ENCODE results near the gene D2HGDH.
A peak's percentile ranks its signal among the peaks of the same experiment; 100 is the strongest.

The D2HGDH gene

DNA sequence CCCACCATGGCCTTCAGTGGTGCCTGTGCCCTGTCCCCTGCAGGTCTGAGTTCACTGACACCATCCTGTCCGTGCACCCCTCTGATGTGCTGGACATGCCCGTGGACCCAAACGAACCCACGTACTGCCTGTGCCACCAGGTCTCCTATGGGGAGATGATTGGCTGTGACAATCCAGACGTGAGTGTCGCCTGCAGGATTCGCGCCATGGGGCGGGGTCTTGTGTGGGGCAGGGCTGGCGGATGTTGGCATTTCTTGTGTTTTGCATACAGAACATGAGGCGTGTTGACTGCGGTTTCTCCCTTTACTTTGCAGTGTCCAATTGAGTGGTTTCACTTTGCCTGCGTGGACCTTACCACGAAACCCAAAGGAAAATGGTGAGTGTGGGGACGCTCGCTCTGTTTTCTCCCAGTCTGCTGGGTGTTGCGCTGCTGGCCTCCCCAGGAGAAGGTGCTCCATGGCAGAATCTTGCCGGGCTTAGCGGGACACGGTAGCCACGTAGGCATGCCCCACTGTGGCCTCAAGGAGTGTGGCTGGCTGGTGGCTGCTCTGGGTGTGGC, 11.5 kb upstream of the D2HGDH start:
- ChIA-PET CTCF (no interaction called here), POLR2A (no interaction called here)
- no peak for TF ChIP-seq FOXA1 (IDR thresholded peaks at IDR 0.05)
- no peak for TF ChIP-seq TARDBP (IDR thresholded peaks at IDR 0.05)
- TF ChIP-seq, protein P1, sequence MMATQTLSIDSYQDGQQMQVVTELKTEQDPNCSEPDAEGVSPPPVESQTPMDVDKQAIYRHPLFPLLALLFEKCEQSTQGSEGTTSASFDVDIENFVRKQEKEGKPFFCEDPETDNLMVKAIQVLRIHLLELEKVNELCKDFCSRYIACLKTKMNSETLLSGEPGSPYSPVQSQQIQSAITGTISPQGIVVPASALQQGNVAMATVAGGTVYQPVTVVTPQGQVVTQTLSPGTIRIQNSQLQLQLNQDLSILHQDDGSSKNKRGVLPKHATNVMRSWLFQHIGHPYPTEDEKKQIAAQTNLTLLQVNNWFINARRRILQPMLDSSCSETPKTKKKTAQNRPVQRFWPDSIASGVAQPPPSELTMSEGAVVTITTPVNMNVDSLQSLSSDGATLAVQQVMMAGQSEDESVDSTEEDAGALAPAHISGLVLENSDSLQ (IDR thresholded peaks at IDR 0.05) = no peak
- TF ChIP-seq ELF4 (IDR thresholded peaks at IDR 0.05) = no peak
- no peak for TF ChIP-seq BHLHE40 (IDR thresholded peaks at IDR 0.05; ENCODE audit: borderline replicate concordance)
- DNase-seq (ENCODE audit: extremely low spot score) = no peak

DNA sequence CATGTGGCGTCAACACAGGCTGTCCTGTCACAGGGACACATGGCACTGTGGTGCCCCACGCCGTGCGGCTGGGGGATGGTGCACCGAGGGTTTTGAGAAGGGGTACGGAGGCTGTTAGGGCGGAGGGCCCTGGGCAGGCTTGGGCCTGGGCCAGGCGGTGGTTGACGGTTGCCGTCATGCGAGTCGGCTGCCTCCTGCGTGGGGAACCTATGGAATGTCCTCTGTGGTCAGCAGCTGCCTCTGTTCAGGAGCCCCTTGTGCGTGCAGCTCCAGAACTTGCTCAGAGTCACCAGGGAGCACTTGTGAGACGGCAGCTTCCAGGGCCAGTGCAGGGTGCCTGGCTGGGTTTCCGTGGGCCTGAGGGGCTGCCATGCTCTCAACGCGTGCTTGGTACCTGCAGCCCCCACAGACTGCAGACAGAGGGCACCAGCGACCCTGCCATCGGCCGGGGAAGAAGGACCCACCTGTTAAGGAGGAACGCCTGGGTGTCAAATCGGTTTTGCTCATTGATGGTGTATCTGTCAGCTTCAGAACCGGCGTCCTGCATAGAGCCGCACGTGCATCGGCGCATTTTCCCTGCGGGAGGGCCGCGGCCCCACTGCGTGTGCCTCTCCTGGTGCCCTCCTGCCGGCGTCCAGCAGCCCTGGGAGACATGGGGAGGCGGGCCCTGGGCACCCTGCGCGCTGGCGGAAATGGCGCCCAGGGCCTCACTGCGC, 10.0 kb upstream of the D2HGDH start:
- POLR2A ChIA-PET = no interaction called here
- TF ChIP-seq NFRKB (IDR thresholded peaks at IDR 0.05) (no peak), CTBP1 (IDR thresholded peaks at IDR 0.05; ENCODE audit: borderline replicate concordance) (no peak), FOXK2 (IDR thresholded peaks at IDR 0.05) (no peak), LEF1 (IDR thresholded peaks at IDR 0.05; ENCODE audit: borderline replicate concordance) (no peak), FOXM1 (IDR thresholded peaks at IDR 0.05; ENCODE audit: borderline replicate concordance) (no peak)
- TF ChIP-seq, protein P1 (IDR thresholded peaks at IDR 0.05) = no peak
- CTCF ChIA-PET = no interaction called here
- peak; percentile 25 for DNase-seq (ENCODE audit: extremely low spot score)

DNA sequence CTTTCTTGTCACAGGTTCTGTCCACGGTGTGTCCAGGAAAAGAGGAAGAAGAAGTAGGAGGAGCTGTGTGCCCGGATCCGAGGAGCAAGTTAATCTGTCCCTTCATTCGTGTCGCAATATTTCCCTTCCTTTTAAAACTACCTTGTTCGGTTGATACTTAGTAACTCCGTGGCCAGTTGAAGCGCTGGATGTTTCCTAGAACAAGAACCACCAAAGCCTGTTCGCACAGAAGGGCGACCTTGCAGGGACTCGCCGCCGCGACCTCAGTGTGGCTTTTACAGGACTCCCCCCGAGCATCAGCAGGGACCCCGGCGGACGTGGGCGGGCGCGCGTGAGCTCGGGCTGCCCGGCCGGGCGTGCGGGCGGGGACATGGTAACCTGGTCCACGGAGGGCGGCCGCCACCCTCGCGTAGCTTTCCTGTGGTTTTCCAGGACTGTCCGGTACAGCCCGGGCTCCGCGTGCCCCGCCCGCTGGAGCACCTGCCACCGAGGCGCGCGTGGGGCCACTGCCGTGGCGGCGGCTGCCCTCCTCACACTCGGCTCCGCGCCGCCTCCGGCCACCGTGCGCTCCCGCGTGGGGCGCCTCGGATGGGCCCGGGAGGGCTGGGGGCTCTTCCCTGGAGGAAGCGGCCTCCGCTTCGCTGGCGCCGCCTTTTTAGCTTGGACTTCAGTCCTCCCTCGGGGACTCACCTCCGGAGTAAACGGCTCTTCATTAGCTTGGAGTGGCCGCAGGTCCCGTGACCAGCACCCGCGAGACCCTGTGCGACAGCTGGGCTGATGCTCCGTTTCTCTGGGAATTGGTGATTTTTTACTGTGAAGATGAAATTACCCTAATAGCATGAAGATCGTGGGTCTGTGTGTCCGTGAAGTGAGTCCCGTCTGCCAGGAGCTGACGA, 9.2 kb upstream of the D2HGDH start:
- no peak for DNase-seq (ENCODE audit: extremely low spot score)
- TF ChIP-seq NFRKB (IDR thresholded peaks at IDR 0.05) = no peak
- no peak for TF ChIP-seq LEF1 (IDR thresholded peaks at IDR 0.05; ENCODE audit: borderline replicate concordance)
- no peak for TF ChIP-seq SUZ12 (IDR thresholded peaks at IDR 0.05)
- no peak for TF ChIP-seq FOXM1 (IDR thresholded peaks at IDR 0.05; ENCODE audit: borderline replicate concordance)
- TF ChIP-seq FOXK2 (IDR thresholded peaks at IDR 0.05) = no peak
- no peak for TF ChIP-seq TARDBP (IDR thresholded peaks at IDR 0.05)
- TF ChIP-seq CTBP1 (IDR thresholded peaks at IDR 0.05; ENCODE audit: borderline replicate concordance) = no peak
- no peak for TF ChIP-seq ELF4 (IDR thresholded peaks at IDR 0.05)
- TF ChIP-seq FOXA1 (IDR thresholded peaks at IDR 0.05) = no peak
- no peak for TF ChIP-seq HDGF (IDR thresholded peaks at IDR 0.05; ENCODE audit: borderline replicate concordance)
- TF ChIP-seq, protein P1 (IDR thresholded peaks at IDR 0.05) = no peak
- no peak for TF ChIP-seq SP1 (IDR thresholded peaks at IDR 0.05)
- TF ChIP-seq ZNF384 (IDR thresholded peaks at IDR 0.05) = no peak

DNA sequence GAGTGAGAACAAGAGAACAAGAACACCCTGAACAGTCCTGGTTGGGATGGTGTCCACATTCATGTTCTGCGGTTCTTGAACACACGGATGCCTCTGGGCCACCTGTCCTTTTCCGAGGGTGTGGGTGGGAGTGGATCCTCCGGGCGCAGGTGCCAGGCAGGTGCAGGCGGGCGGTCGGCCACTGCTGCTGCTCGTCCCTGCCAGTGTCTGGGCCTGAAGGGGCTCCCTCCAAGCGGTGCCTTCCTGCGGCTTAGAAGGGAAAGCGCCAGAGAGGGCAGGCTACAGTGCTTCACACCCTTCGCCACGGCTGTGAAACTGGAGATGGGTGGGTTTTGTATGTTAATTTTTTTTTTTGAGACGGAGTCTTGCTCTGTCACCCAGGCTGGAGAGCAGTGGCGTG, 8.0 kb upstream of the D2HGDH start:
- CTCF ChIA-PET = no interaction called here
- POLR2A ChIA-PET = interaction anchor here (1.3 kb wide), 1 partner anchor 25 kb away, joined by 4 read pairs; the partner anchor contains the start of gene ING5
- TF ChIP-seq SUZ12 (IDR thresholded peaks at IDR 0.05) (no peak), ARNT (IDR thresholded peaks at IDR 0.05) (no peak), FOXM1 (IDR thresholded peaks at IDR 0.05; ENCODE audit: borderline replicate concordance) (no peak), FOXK2 (IDR thresholded peaks at IDR 0.05) (no peak)
- no peak for DNase-seq (ENCODE audit: extremely low spot score)

More for the DNA sequence above, 9.2 kb upstream of the D2HGDH start:
- ChIA-PET POLR2A (interaction anchor here (1.3 kb wide), 1 partner anchor 23 kb away, joined by 4 read pairs; the partner anchor contains the start of gene ING5), CTCF (no interaction called here)

DNA sequence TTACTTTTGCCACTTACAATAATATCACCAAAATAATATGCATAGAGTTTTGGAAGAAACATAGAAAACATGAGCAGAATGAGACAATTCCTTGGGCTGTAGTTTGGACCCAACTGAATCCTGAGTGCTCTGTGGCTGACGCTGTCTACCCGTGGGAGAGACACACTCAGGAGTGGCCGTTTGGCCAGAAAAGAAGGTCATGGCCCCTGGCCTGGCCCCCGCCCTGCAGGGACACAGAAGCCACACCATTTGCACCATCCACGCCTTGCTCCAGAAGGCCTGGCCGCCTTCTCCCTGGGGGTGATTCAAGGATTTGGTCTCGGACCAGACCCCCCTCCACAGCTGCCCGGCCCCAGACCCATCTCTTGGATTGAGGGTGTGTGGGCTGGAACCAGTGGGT, 6.4 kb upstream of the D2HGDH start:
- POLR2A ChIA-PET = interaction anchor here (1.7 kb wide), 1 partner anchor 27 kb away, joined by 3 read pairs; no protein-coding TSS in a partner anchor
- CTCF ChIA-PET = interaction anchor here (0.5 kb wide), 1 partner anchor 97 kb away, joined by 3 read pairs; no protein-coding TSS in a partner anchor
- TF ChIP-seq NFRKB (IDR thresholded peaks at IDR 0.05) (no peak), HDGF (IDR thresholded peaks at IDR 0.05; ENCODE audit: borderline replicate concordance) (no peak), ZNF384 (IDR thresholded peaks at IDR 0.05) (no peak), ARNT (IDR thresholded peaks at IDR 0.05) (no peak)
- DNase-seq (ENCODE audit: extremely low spot score) = no peak

DNA sequence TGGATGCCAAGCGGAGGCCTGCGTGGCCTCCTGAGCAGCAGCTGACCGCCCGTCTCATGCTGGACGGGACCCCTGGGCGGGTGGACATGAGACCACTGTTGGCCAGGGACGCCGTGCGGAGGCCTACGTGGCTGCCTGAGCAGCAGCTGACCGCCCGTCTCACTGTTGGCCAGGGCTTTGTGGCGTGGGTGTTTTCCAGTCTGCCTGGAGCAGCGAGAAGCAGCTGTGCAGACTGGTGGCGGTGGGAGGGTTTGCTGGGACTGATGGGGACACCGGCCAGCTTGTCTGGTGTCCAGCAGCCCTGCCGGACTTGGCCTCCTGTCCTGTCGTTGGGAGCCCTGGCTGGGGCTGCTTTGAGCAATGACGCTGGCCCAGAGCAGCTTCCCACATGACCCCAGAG, 5.8 kb upstream of the D2HGDH start:
- ChIA-PET POLR2A (interaction anchor here (1.7 kb wide), 1 partner anchor 27 kb away, joined by 3 read pairs; no protein-coding TSS in a partner anchor), CTCF (no interaction called here)
- TF ChIP-seq BHLHE40 (IDR thresholded peaks at IDR 0.05; ENCODE audit: borderline replicate concordance) = no peak
- TF ChIP-seq LEF1 (IDR thresholded peaks at IDR 0.05; ENCODE audit: borderline replicate concordance) = no peak
- TF ChIP-seq NFRKB (IDR thresholded peaks at IDR 0.05) = no peak
- TF ChIP-seq FOXK2 (IDR thresholded peaks at IDR 0.05) = no peak
- TF ChIP-seq SP1 (IDR thresholded peaks at IDR 0.05) = no peak
- no peak for TF ChIP-seq ELF4 (IDR thresholded peaks at IDR 0.05)
- no peak for TF ChIP-seq ARNT (IDR thresholded peaks at IDR 0.05)
- no peak for TF ChIP-seq FOXA1 (IDR thresholded peaks at IDR 0.05)
- TF ChIP-seq CTBP1 (IDR thresholded peaks at IDR 0.05; ENCODE audit: borderline replicate concordance) = no peak
- no peak for TF ChIP-seq FOXM1 (IDR thresholded peaks at IDR 0.05; ENCODE audit: borderline replicate concordance)
- TF ChIP-seq, protein P1 (IDR thresholded peaks at IDR 0.05) = no peak
- no peak for TF ChIP-seq HDGF (IDR thresholded peaks at IDR 0.05; ENCODE audit: borderline replicate concordance)
- no peak for TF ChIP-seq L3MBTL2 (conservative IDR thresholded peaks at IDR 0.05)
- no peak for DNase-seq (ENCODE audit: extremely low spot score)
